Measurements from ENCODE around the gene TTC39A. TPM values are rescaled to one million over a fixed set of nuclear protein-coding genes. Genes with fewer than 3 reads are reported as not detected.

The TTC39A gene
- total and polyA plus RNA-seq, 12 donors: 4.7 to 44.8 (median 15.7) TPM

GRCh38 chr1:51314974-51315373 is 15.4 kb downstream of the TTC39A start:
- Histone ChIP-seq H3K9me3 (replicated peaks in 1 of 3) (no peaks in the 10 kb centered on the region), H3K27ac (peak overlapping the region; percentile 65 to 91 (median 79)), H3K27me3 (no peaks in the 10 kb centered on the region), H3K36me3 (replicated peaks in 1 of 2) (no peaks in the 10 kb centered on the region), H3K4me3 (no peak overlapping the region), H3K4me1 (replicated peaks in 1 of 2) (peaks cover 13 to 24% of the 10 kb centered on the region in 2 donors)
- intact Hi-C loops (cut with DNase I): no loop called here
- no peak for DNase-seq
- no peak for TF ChIP-seq CTCF (IDR thresholded peaks at IDR 0.05)
- no peak for TF ChIP-seq POLR2A (IDR thresholded peaks at IDR 0.05)
- 64 to 91% (median 72%) methylated on average over 3 of the region's 3 CpGs for WGBS, 4 donors

- Histone ChIP-seq H3K4me1 (replicated peaks in 1 of 2) (peaks cover 13 to 24% of the 10 kb centered on the region in 2 donors), H3K27me3 (no peaks in the 10 kb centered on the region), H3K9me3 (replicated peaks in 1 of 3) (no peaks in the 10 kb centered on the region), H3K4me3 (no peak overlapping the region), H3K36me3 (replicated peaks in 1 of 2) (no peaks in the 10 kb centered on the region), H3K27ac (peak overlapping the region; percentile 65 to 91 (median 79))
- intact Hi-C loops (cut with DNase I): no loop called here
- peak; percentile 69 to 88 (median 85) for DNase-seq
- whole genome bisulfite sequencing, 4 donors: 26 to 61% (median 37%) methylated on average over 7 to 12 of the region's 12 CpGs
- TF ChIP-seq POLR2A (IDR thresholded peaks at IDR 0.05) (peak in 1 of 2 donors; percentile 22), CTCF (IDR thresholded peaks at IDR 0.05) (no peak)
Measured at GRCh38 chr1:51313961-51314777, 16.2 kb downstream of the TTC39A start.

- intact Hi-C loops (cut with DNase I): no loop called here
- Histone ChIP-seq H3K4me3 (no peak overlapping the region), H3K27ac (peak overlapping the region in 4 of 5 donors; percentile 78 to 91 (median 84)), H3K27me3 (no peaks in the 10 kb centered on the region), H3K9me3 (replicated peaks in 1 of 3) (no peaks in the 10 kb centered on the region), H3K36me3 (replicated peaks in 1 of 2) (no peaks in the 10 kb centered on the region), H3K4me1 (replicated peaks in 1 of 2) (peaks cover 13 to 24% of the 10 kb centered on the region in 2 donors)
- TF ChIP-seq POLR2A (IDR thresholded peaks at IDR 0.05): no peak
- peak in 3 of 6 experiments; percentile 8 to 19 (median 11) for TF ChIP-seq CTCF (IDR thresholded peaks at IDR 0.05)
- WGBS, 4 donors: 81 to 94% (median 90%) methylated on average over 5 of the region's 5 CpGs
- DNase-seq: no peak
Measured at GRCh38 chr1:51313268-51313852, 17.0 kb downstream of the TTC39A start.

GRCh38 chr1:51312718-51313117 is 17.6 kb downstream of the TTC39A start:
- no peak for DNase-seq
- Histone ChIP-seq H3K4me3 (no peak overlapping the region), H3K4me1 (replicated peaks in 1 of 2) (peaks cover 13 to 24% of the 10 kb centered on the region in 2 donors), H3K9me3 (replicated peaks in 1 of 3) (no peaks in the 10 kb centered on the region), H3K27me3 (no peaks in the 10 kb centered on the region), H3K27ac (no peak overlapping the region), H3K36me3 (replicated peaks in 1 of 2) (no peaks in the 10 kb centered on the region)
- intact Hi-C loops (cut with DNase I): no loop called here
- 82 to 92% (median 89%) methylated on average over 3 to 4 of the region's 4 CpGs for WGBS, 4 donors
- TF ChIP-seq POLR2A (IDR thresholded peaks at IDR 0.05) (no peak), CTCF (IDR thresholded peaks at IDR 0.05) (no peak)

All from adrenal gland (tissue), 12 donors.